Smooth muscle cell (in vitro differentiated cells): ENCODE measurements around the gene ADAMTS9. TPM values are rescaled to one million over a fixed set of nuclear protein-coding genes. Genes with fewer than 3 reads are reported as not detected.
A peak's percentile ranks its signal among the peaks of the same experiment; 100 is the strongest.

Experiments used
- DNase-seq: peaks from one replicate; lab custom pipeline; 2025; ENCODE audit not compliant: unreplicated experiment; lab: John Stamatoyannopoulos, UW
- H2AFZ ChIP-seq: fragments of 200-600 bp; sonication (generic); 2 replicates; pipeline ENCODE4 v1.6.0; 2016; ENCODE audit warnings: antibody characterized with exemption, low read depth, mild to moderate bottlenecking
- H3F3A ChIP-seq: fragments of 200-600 bp; sonication (generic); 2 replicates; pipeline ENCODE4 v1.6.0; 2017; ENCODE audit warnings: antibody characterized with exemption, low read depth
- H3K27ac ChIP-seq: fragments of 200-600 bp; sonication (generic); 2 replicates; pipeline ENCODE4 v1.5.1; 2016; ENCODE audit warnings: low read depth, mild to moderate bottlenecking
- H3K27me3 ChIP-seq: fragments of 200-600 bp; sonication (generic); 2 replicates; pipeline ENCODE4 v1.6.1; 2016; ENCODE audit warnings: low read depth, mild to moderate bottlenecking
- H3K36me3 ChIP-seq: fragments of 200-600 bp; sonication (generic); 2 replicates; pipeline ENCODE4 v1.5.1; 2016; ENCODE audit warnings: low read depth
- H3K4me1 ChIP-seq: fragments of 200-600 bp; sonication (generic); 2 replicates; pipeline ENCODE4 v1.5.1; 2016; ENCODE audit warnings: low read depth
- H3K4me2 ChIP-seq: fragments of 200-600 bp; sonication (generic); 2 replicates; pipeline ENCODE4 v1.6.0; 2016; ENCODE audit warnings: mild to moderate bottlenecking
- H3K4me3 ChIP-seq: fragments of 200-600 bp; sonication (generic); 2 replicates; pipeline ENCODE4 v1.5.1; 2016; ENCODE audit warnings: mild to moderate bottlenecking
- H3K79me2 ChIP-seq: fragments of 200-600 bp; sonication (generic); 2 replicates; pipeline ENCODE4 v1.6.0; 2016; ENCODE audit warnings: low read depth, mild to moderate bottlenecking
- H3K9ac ChIP-seq: fragments of 200-600 bp; sonication (generic); 2 replicates; pipeline ENCODE4 v1.6.0; 2016; ENCODE audit warnings: low read depth
- H3K9me3 ChIP-seq: fragments of 200-600 bp; sonication (generic); replicated peaks from 2 replicates; pipeline ENCODE4 v1.5.1; 2016; ENCODE audit warnings: low read depth
- H4K20me1 ChIP-seq: fragments of 200-600 bp; sonication (generic); 2 replicates; pipeline ENCODE4 v1.6.0; 2016; ENCODE audit warnings: low read depth
- CTCF ChIP-seq: fragments of 200-600 bp; sonication (generic); IDR thresholded peaks from 2 replicates; pipeline ENCODE4 v1.5.1; 2017; ENCODE audit warnings: borderline replicate concordance, mild to moderate bottlenecking, antibody characterized with exemption; ENCODE audit not compliant: insufficient read depth, poor library complexity, severe bottlenecking
- WGBS: methylation state at CpG from one replicate; pipeline ENCODE4 v1.1.7; 2016; ENCODE audit warnings: low lambda C conversion rate; 5-methylcytosine and 5-hydroxymethylcytosine counted together
- polyA plus RNA-seq: library from polyadenylated mRNA; unstranded; fragments of >200 nt; fragmentation: Nextera tagmentation; extraction: Ambion mirVana; gene quantifications from 2 replicates; pipeline ENCODE4 v1.2.1, GENCODE V29; 2016
- total RNA-seq: library from RNA; depleted of rRNA; stranded (reverse); fragments of >200 nt; gene quantifications from 2 replicates; pipeline ENCODE4 v1.2.3, GENCODE V29; 2014

Gene ADAMTS9
- total and polyA plus RNA-seq, 2 experiments from 2014 or later = 18.7 to 66.6 TPM

DNA sequence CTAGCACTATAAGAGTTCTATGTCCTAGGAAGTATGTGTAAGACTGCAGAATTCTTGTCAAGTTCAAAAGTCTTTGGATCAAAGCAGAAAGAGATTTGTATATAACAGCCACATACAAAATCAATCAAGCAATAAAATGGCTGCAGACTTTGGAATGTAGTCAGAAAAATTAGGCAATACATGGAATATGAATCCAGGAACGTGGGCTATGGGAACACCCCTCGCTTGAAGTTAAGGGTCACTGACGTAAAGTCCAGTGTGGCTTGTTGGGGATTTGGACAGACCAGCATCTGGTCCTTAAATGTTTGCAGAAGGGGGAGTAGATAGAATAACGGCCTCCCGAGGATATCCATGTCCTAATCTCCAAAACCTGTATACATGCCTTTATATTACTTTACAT is 178.6 kb downstream of the ADAMTS9 start:
- no peak for TF ChIP-seq CTCF
- H3K27ac ChIP-seq = no peak overlapping the region
- WGBS = 85% methylated on average over 5 of the region's 5 CpGs
- H3K9me3 ChIP-seq = no peaks in the 10 kb centered on the region
- no peaks in the 10 kb centered on the region for H3K27me3 ChIP-seq
- H4K20me1 ChIP-seq = no peaks in the 10 kb centered on the region
- no peaks in the 10 kb centered on the region for H3F3A ChIP-seq
- no peak for DNase-seq
- no peaks in the 10 kb centered on the region for H3K79me2 ChIP-seq
- no peaks in the 10 kb centered on the region for H3K4me1 ChIP-seq
- no peak overlapping the region for H2AFZ ChIP-seq
- no peak overlapping the region for H3K9ac ChIP-seq
- H3K4me3 ChIP-seq = no peak overlapping the region
- no peak overlapping the region for H3K4me2 ChIP-seq
- H3K36me3 ChIP-seq = no peaks in the 10 kb centered on the region

DNA sequence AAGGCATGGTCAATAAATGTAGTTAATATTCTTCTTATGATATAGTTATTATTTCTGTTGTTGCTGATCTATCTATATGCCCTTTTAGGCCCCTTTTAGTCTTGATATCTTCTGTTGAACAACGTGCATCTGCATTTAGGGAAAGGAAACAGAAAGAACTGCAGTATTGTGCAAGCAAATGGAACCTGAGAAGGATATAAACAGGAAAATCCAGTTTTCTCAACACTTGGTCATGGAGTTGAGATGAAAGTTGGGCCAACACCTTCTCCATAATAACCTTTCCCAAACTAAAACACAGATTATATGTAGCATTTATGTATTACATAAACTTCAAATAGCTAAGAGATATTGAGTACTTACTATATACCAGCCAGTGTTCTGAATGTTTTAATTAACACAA is 179.7 kb downstream of the ADAMTS9 start:
- Histone ChIP-seq H3K4me1 (no peaks in the 10 kb centered on the region), H2AFZ (no peak overlapping the region), H4K20me1 (no peaks in the 10 kb centered on the region), H3F3A (no peaks in the 10 kb centered on the region), H3K9ac (no peak overlapping the region), H3K4me2 (no peak overlapping the region), H3K36me3 (no peaks in the 10 kb centered on the region), H3K79me2 (no peaks in the 10 kb centered on the region), H3K27me3 (no peaks in the 10 kb centered on the region), H3K27ac (no peak overlapping the region), H3K9me3 (no peaks in the 10 kb centered on the region), H3K4me3 (no peak overlapping the region)
- DNase-seq = no peak
- WGBS = 61% methylated on average over 1 of the region's 1 CpG
- no peak for TF ChIP-seq CTCF

DNA sequence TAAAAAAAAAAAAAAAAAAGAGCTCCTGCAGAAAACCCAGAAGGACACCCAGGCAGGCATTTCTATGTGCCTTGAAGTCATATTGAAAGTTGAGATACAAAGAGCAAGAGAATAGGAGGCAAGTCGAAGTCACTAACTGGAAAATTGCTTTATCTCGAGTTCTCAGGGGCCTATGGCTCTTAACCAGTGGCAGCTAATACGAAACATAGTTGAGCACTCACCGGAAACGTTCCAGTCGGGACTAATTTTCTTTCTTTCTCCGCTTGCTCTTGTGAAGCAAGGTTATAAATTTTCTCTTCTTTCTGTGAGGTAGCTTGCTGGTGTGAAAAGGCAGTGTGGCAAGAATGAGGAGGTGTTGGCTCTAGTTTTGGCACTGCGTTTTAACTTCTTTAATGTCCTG is 181.5 kb downstream of the ADAMTS9 start:
- H3F3A ChIP-seq = no peaks in the 10 kb centered on the region
- H3K9ac ChIP-seq = no peak overlapping the region
- no peak for DNase-seq
- no peaks in the 10 kb centered on the region for H3K27me3 ChIP-seq
- H3K27ac ChIP-seq = no peak overlapping the region
- H3K79me2 ChIP-seq = no peaks in the 10 kb centered on the region
- H3K4me2 ChIP-seq = no peak overlapping the region
- no peaks in the 10 kb centered on the region for H3K36me3 ChIP-seq
- no peaks in the 10 kb centered on the region for H4K20me1 ChIP-seq
- H3K4me1 ChIP-seq = no peaks in the 10 kb centered on the region
- TF ChIP-seq CTCF = no peak
- no peak overlapping the region for H3K4me3 ChIP-seq
- WGBS = 93% methylated on average over 8 of the region's 8 CpGs
- no peaks in the 10 kb centered on the region for H3K9me3 ChIP-seq
- no peak overlapping the region for H2AFZ ChIP-seq

DNA sequence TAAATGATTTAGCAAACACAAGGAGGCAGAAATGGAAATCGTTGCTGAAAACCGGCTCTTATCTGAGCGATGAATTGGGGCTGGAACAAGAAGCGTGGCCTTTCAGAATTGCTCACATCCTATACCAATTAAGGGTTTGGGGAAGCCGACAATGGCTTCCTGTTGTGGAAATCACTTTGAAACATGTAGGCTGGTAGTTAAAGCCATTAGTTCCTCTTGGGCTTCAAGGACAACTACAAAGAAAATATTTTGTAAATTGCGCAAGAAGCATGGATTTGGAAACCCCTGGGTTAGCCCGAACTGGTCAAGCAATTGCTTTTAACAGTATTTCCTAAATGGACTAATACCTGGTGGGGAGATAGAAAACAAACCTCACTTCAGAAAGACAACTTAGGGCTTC is 182.4 kb downstream of the ADAMTS9 start:
- TF ChIP-seq CTCF = no peak
- Histone ChIP-seq H2AFZ (peak overlapping the region; percentile 77), H3K27me3 (no peaks in the 10 kb centered on the region), H3K36me3 (no peaks in the 10 kb centered on the region), H3K9ac (no peak overlapping the region), H3K4me2 (peak overlapping the region; percentile 49), H3K27ac (no peak overlapping the region), H4K20me1 (no peaks in the 10 kb centered on the region), H3K4me1 (peaks cover 3% of the 10 kb centered on the region), H3K79me2 (no peaks in the 10 kb centered on the region), H3F3A (no peaks in the 10 kb centered on the region), H3K4me3 (no peak overlapping the region), H3K9me3 (no peaks in the 10 kb centered on the region)
- no peak for DNase-seq
- 41% methylated on average over 7 of the region's 7 CpGs for WGBS
